GM12875 (cell line): ENCODE results near the gene HSPBP1.

ENCODE experiments used
- H3K4me3 ChIP-seq: one replicate; pipeline ENCODE4 v1.5.1; 2011; ENCODE audit warnings: low read depth, low read length, control low read depth
- CTCF ChIP-seq: IDR thresholded peaks from 2 replicates; pipeline ENCODE4 v1.5.1; 2011; ENCODE audit warnings: low read depth, mild to moderate bottlenecking, control low read depth, inconsistent platforms, low read length, moderate library complexity, borderline replicate concordance; ENCODE audit not compliant: insufficient read depth

Gene HSPBP1

DNA sequence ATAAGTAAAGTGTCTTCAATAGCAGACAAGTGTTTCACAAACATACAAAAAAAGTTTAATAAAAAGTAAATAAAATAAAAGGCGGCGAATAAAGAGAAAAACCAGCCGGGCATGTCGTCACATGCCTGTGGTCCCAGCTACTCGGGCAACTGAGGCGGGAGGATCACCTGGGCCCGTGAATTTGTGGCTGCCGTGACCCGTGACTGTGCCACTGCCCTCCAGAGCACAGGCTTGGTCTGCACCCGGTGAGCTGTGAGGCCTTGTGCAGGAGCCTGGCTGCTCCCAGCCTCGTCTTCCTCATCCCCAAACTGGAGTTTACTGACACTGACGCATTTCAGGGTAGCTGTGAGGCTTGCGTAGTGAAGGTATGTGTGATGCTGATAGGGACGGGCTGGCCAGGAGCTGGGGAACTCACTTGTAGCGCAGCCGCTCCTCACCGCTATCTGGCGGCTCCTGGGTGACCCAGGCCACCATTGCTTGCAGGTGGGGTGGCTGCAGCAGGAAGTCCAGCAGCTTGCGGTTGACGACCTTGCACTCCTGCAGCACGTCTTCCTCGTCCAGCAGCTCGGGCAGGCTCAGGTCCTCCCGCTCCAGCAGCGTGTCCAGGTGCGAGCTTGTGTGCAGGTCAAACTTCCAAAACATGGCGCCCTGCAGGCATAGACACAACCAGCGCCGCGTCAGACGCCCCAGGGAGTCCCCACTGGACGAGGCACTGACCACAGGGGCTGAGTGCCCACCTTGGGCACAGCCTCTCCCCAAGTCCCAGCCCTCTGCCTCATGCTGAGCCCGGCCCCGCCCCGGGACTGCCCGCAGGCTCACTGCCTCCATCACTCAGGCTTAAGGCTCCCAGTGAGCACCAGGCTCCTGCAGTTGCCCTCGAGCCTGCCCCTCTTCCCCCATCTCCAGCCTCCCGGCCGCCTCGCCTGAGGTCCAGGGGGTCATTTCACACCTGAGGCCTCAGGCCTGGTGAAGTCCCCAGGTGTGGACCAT, 33.2 kb downstream of the HSPBP1 start:
- no peak overlapping the region for H3K4me3 ChIP-seq
- no peak for TF ChIP-seq CTCF

DNA sequence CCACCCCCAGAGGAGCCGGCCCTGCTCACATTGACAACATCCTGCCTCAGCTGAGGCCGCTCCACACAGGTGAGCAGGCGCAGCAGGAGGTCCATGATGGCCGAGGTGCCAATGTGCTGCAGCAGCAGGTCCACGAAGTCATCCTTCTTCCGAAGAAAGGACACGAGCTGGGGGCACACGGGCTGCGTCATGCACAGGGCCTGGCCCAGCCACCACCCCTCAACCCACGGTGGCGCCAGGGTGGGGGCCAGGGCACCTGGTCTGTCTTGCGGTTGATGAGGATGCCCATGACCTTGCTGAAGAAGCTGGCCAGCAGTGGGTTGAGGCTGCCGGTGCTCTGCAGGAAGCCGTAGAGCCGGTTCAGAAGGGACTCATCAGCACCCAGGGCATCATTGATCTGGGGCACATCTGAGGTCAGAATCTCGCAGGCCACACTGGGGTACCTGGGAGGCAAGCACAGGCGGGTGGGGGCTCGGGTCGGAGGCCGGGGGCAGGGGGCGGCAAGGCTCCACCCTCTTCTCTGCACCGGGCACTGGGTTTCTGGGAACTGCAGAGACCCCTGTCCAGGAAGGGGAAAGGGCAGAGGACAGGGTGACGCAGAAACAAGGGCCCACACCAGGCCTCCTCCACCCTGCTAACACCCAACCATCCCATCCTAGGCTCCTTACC, 34.5 kb downstream of the HSPBP1 start:
- no peak for TF ChIP-seq CTCF

GRCh38 chr19:55244004-55244680, 35.8 kb downstream of the HSPBP1 start:
- no peak for TF ChIP-seq CTCF
- H3K4me3 ChIP-seq: no peak overlapping the region

More for the DNA sequence above, 34.5 kb downstream of the HSPBP1 start:
- H3K4me3 ChIP-seq: no peak overlapping the region

GRCh38 chr19:55242517-55242916, 37.4 kb downstream of the HSPBP1 start:
- TF ChIP-seq CTCF: no peak
- H3K4me3 ChIP-seq: no peak overlapping the region

GRCh38 chr19:55241935-55242464, 37.9 kb downstream of the HSPBP1 start:
- TF ChIP-seq CTCF: no peak
- no peak overlapping the region for H3K4me3 ChIP-seq

GRCh38 chr19:55241143-55241934, 38.6 kb downstream of the HSPBP1 start:
- no peak for TF ChIP-seq CTCF
- H3K4me3 ChIP-seq: no peak overlapping the region
